Activated CD4-positive, alpha-beta T cell treated with anti-CD3 and anti-CD28 coated beads, Interleukin-2, amount 10 ng/mL, durations not matched to agents 24 days and 14 days (primary cell): ENCODE results near the gene PCDH9. TPM values are rescaled to one million over a fixed set of nuclear protein-coding genes. Genes with fewer than 3 reads are reported as not detected.

Source experiments
- DNase-seq: peaks from one replicate; pipeline ENCODE4 v3.0.0; 2022
- H3K27ac Mint-ChIP-seq: one replicate; pipeline ENCODE4 v1.8.0; 2022; ENCODE audit warnings: mild to moderate bottlenecking, mixed read lengths
- H3K27me3 Mint-ChIP-seq: one replicate; pipeline ENCODE4 v1.8.0; 2022; ENCODE audit warnings: mixed read lengths
- H3K36me3 Mint-ChIP-seq: one replicate; pipeline ENCODE4 v1.8.0; 2022; ENCODE audit warnings: low read depth, mild to moderate bottlenecking, mixed read lengths
- H3K4me1 Mint-ChIP-seq: one replicate; pipeline ENCODE4 v1.8.0; 2021; ENCODE audit warnings: mixed read lengths
- H3K4me3 Mint-ChIP-seq: one replicate; pipeline ENCODE4 v1.8.0; 2022; ENCODE audit warnings: mild to moderate bottlenecking, moderate library complexity, mixed read lengths
- H3K9me3 Mint-ChIP-seq: one replicate; pipeline ENCODE4 v1.8.0; 2021; ENCODE audit warnings: mixed read lengths
- intact Hi-C: fragments of 100-400 bp; cut with micrococcal nuclease; formaldehyde crosslinking; loops from one replicate; pipeline ENCODE4 v1.15.1; 2023
- total RNA-seq: library from RNA; stranded (reverse); gene quantifications from 2 replicates; pipeline ENCODE4 v1.2.3, GENCODE V29; 2022

PCDH9 gene
- total RNA-seq, 1 donor from 2014 or later = 0.09 TPM

GRCh38 chr13:66809485-66809884 is 420.7 kb downstream of the PCDH9 start:
- Mint-ChIP-seq H3K4me3 (no peak overlapping the region), H3K4me1 (no peaks in the 10 kb centered on the region), H3K27me3 (no peaks in the 10 kb centered on the region), H3K9me3 (no peaks in the 10 kb centered on the region), H3K27ac (no peak overlapping the region), H3K36me3 (no peaks in the 10 kb centered on the region)
- intact Hi-C loops = no loop called here
- DNase-seq = no peak

GRCh38 chr13:66807251-66807650 is 422.9 kb downstream of the PCDH9 start:
- Mint-ChIP-seq H3K9me3 (no peaks in the 10 kb centered on the region), H3K4me3 (no peak overlapping the region), H3K4me1 (no peaks in the 10 kb centered on the region), H3K27me3 (no peaks in the 10 kb centered on the region), H3K27ac (no peak overlapping the region), H3K36me3 (no peaks in the 10 kb centered on the region)
- no peak for DNase-seq
- intact Hi-C loops = no loop called here

GRCh38 chr13:66805657-66806056 is 424.5 kb downstream of the PCDH9 start:
- DNase-seq = no peak
- no peak overlapping the region for H3K27ac Mint-ChIP-seq
- no peaks in the 10 kb centered on the region for H3K9me3 Mint-ChIP-seq
- no peaks in the 10 kb centered on the region for H3K36me3 Mint-ChIP-seq
- H3K4me1 Mint-ChIP-seq = no peaks in the 10 kb centered on the region
- no peaks in the 10 kb centered on the region for H3K27me3 Mint-ChIP-seq
- intact Hi-C loops = no loop called here
- no peak overlapping the region for H3K4me3 Mint-ChIP-seq

GRCh38 chr13:66803808-66804456 is 426.2 kb downstream of the PCDH9 start:
- no peak overlapping the region for H3K4me3 Mint-ChIP-seq
- H3K27me3 Mint-ChIP-seq = no peaks in the 10 kb centered on the region
- intact Hi-C loops = no loop called here
- H3K4me1 Mint-ChIP-seq = no peaks in the 10 kb centered on the region
- DNase-seq = no peak
- no peaks in the 10 kb centered on the region for H3K36me3 Mint-ChIP-seq
- H3K9me3 Mint-ChIP-seq = no peaks in the 10 kb centered on the region
- no peak overlapping the region for H3K27ac Mint-ChIP-seq

- no peaks in the 10 kb centered on the region for H3K27me3 Mint-ChIP-seq
- no peaks in the 10 kb centered on the region for H3K9me3 Mint-ChIP-seq
- H3K36me3 Mint-ChIP-seq = no peaks in the 10 kb centered on the region
- intact Hi-C loops = no loop called here
- DNase-seq = no peak
- no peak overlapping the region for H3K4me3 Mint-ChIP-seq
- no peak overlapping the region for H3K27ac Mint-ChIP-seq
- no peaks in the 10 kb centered on the region for H3K4me1 Mint-ChIP-seq
Measured at GRCh38 chr13:66803013-66803807, 426.9 kb downstream of the PCDH9 start.

GRCh38 chr13:66795636-66796035 is 434.5 kb downstream of the PCDH9 start:
- intact Hi-C loops = no loop called here
- no peaks in the 10 kb centered on the region for H3K9me3 Mint-ChIP-seq
- no peak overlapping the region for H3K27ac Mint-ChIP-seq
- no peaks in the 10 kb centered on the region for H3K36me3 Mint-ChIP-seq
- H3K4me1 Mint-ChIP-seq = no peaks in the 10 kb centered on the region
- DNase-seq = no peak
- no peaks in the 10 kb centered on the region for H3K27me3 Mint-ChIP-seq
- no peak overlapping the region for H3K4me3 Mint-ChIP-seq

- no peaks in the 10 kb centered on the region for H3K27me3 Mint-ChIP-seq
- H3K36me3 Mint-ChIP-seq = no peaks in the 10 kb centered on the region
- H3K4me3 Mint-ChIP-seq = no peak overlapping the region
- no peaks in the 10 kb centered on the region for H3K4me1 Mint-ChIP-seq
- no peak overlapping the region for H3K27ac Mint-ChIP-seq
- no peaks in the 10 kb centered on the region for H3K9me3 Mint-ChIP-seq
- no peak for DNase-seq
- intact Hi-C loops = no loop called here
Measured at GRCh38 chr13:66794340-66795031, 435.6 kb downstream of the PCDH9 start.

GRCh38 chr13:66790861-66791260 is 439.3 kb downstream of the PCDH9 start:
- no peak overlapping the region for H3K27ac Mint-ChIP-seq
- H3K27me3 Mint-ChIP-seq = no peaks in the 10 kb centered on the region
- intact Hi-C loops = no loop called here
- H3K4me1 Mint-ChIP-seq = no peaks in the 10 kb centered on the region
- H3K9me3 Mint-ChIP-seq = no peaks in the 10 kb centered on the region
- DNase-seq = no peak
- H3K4me3 Mint-ChIP-seq = no peak overlapping the region
- H3K36me3 Mint-ChIP-seq = no peaks in the 10 kb centered on the region

- H3K4me1 Mint-ChIP-seq = no peaks in the 10 kb centered on the region
- no peak for DNase-seq
- H3K27ac Mint-ChIP-seq = no peak overlapping the region
- H3K9me3 Mint-ChIP-seq = peaks cover 3% of the 10 kb centered on the region
- intact Hi-C loops = no loop called here
- H3K27me3 Mint-ChIP-seq = no peaks in the 10 kb centered on the region
- no peak overlapping the region for H3K4me3 Mint-ChIP-seq
- no peaks in the 10 kb centered on the region for H3K36me3 Mint-ChIP-seq
Measured at GRCh38 chr13:66781241-66781640, 448.9 kb downstream of the PCDH9 start.

- no peaks in the 10 kb centered on the region for H3K27me3 Mint-ChIP-seq
- no peaks in the 10 kb centered on the region for H3K4me1 Mint-ChIP-seq
- no peak overlapping the region for H3K27ac Mint-ChIP-seq
- peaks cover 3% of the 10 kb centered on the region for H3K9me3 Mint-ChIP-seq
- DNase-seq = no peak
- H3K36me3 Mint-ChIP-seq = no peaks in the 10 kb centered on the region
- intact Hi-C loops = no loop called here
- no peak overlapping the region for H3K4me3 Mint-ChIP-seq
Measured at GRCh38 chr13:66780814-66781213, 449.3 kb downstream of the PCDH9 start.

- H3K27ac Mint-ChIP-seq = no peak overlapping the region
- peaks cover 3% of the 10 kb centered on the region for H3K9me3 Mint-ChIP-seq
Measured at GRCh38 chr13:66778461-66778860, 451.7 kb downstream of the PCDH9 start.

GRCh38 chr13:66775196-66775595 is 454.9 kb downstream of the PCDH9 start:
- no peak overlapping the region for H3K27ac Mint-ChIP-seq
- intact Hi-C loops = no loop called here
- H3K36me3 Mint-ChIP-seq = no peaks in the 10 kb centered on the region
- no peak for DNase-seq
- no peaks in the 10 kb centered on the region for H3K27me3 Mint-ChIP-seq
- H3K4me1 Mint-ChIP-seq = no peaks in the 10 kb centered on the region
- peaks cover 3% of the 10 kb centered on the region for H3K9me3 Mint-ChIP-seq
- H3K4me3 Mint-ChIP-seq = no peak overlapping the region

More at GRCh38 chr13:66778461-66778860, 451.7 kb downstream of the PCDH9 start:
- H3K27me3 Mint-ChIP-seq = no peaks in the 10 kb centered on the region
- intact Hi-C loops = no loop called here
- no peaks in the 10 kb centered on the region for H3K4me1 Mint-ChIP-seq
- no peak for DNase-seq
- no peaks in the 10 kb centered on the region for H3K36me3 Mint-ChIP-seq
- H3K4me3 Mint-ChIP-seq = no peak overlapping the region

- no peaks in the 10 kb centered on the region for H3K27me3 Mint-ChIP-seq
Measured at GRCh38 chr13:66774046-66774445, 456.1 kb downstream of the PCDH9 start.

GRCh38 chr13:66765559-66765958 is 464.6 kb downstream of the PCDH9 start:
- DNase-seq = no peak
- Mint-ChIP-seq H3K27me3 (no peaks in the 10 kb centered on the region), H3K4me3 (no peak overlapping the region), H3K27ac (no peak overlapping the region), H3K4me1 (no peaks in the 10 kb centered on the region), H3K36me3 (no peaks in the 10 kb centered on the region), H3K9me3 (no peaks in the 10 kb centered on the region)
- intact Hi-C loops = no loop called here

More at GRCh38 chr13:66774046-66774445, 456.1 kb downstream of the PCDH9 start:
- intact Hi-C loops = no loop called here
- no peaks in the 10 kb centered on the region for H3K36me3 Mint-ChIP-seq
- no peak for DNase-seq
- H3K9me3 Mint-ChIP-seq = peaks cover 3% of the 10 kb centered on the region
- H3K4me3 Mint-ChIP-seq = no peak overlapping the region
- no peaks in the 10 kb centered on the region for H3K4me1 Mint-ChIP-seq
- no peak overlapping the region for H3K27ac Mint-ChIP-seq
